SU-DHL-6 (cell line): ENCODE data around the gene ASB16.

Source experiments
- CTCF ChIP-seq: fragments of 200-600 bp; sonication (generic); IDR thresholded peaks from one replicate; pipeline ENCODE4 v1.5.1; 2017; ENCODE audit warnings: antibody characterized with exemption, mild to moderate bottlenecking, low read length, moderate library complexity; ENCODE audit not compliant: insufficient read depth, poor library complexity, severe bottlenecking
- EZH2phosphoT487 ChIP-seq: fragments of 200-600 bp; sonication (generic), shearing (Covaris generic); conservative IDR thresholded peaks from 2 replicates; pipeline ENCODE4 v1.6.1; 2018; ENCODE audit warnings: mild to moderate bottlenecking, antibody characterized with exemption, low read length, moderate library complexity, mixed read lengths

- TF ChIP-seq CTCF (no peak), EZH2phosphoT487 (no peak)
Observed at GRCh38 chr17:44186307-44187130, 16.0 kb downstream of the ASB16 start, which contains the start of gene TMUB2.
